Measurements from ENCODE around the gene KRCC1.
A peak's percentile ranks its signal among the peaks of the same experiment; 100 is the strongest.
"Not testable (repeated sequence)": the region's sequence is repeated elsewhere in the genome, so short reads cannot be mapped to it uniquely, and the experiment has no call there.

Gene KRCC1

GRCh38 chr2:88038263-88039105 is 17.1 kb downstream of the KRCC1 start:
- DNase-seq: no peak

GRCh38 chr2:88036606-88037005 is 19.0 kb downstream of the KRCC1 start:
- DNase-seq: no peak

- DNase-seq: no peak
These were observed 19.4 kb downstream of the KRCC1 start for GRCh38 chr2:88036182-88036581.

DNA sequence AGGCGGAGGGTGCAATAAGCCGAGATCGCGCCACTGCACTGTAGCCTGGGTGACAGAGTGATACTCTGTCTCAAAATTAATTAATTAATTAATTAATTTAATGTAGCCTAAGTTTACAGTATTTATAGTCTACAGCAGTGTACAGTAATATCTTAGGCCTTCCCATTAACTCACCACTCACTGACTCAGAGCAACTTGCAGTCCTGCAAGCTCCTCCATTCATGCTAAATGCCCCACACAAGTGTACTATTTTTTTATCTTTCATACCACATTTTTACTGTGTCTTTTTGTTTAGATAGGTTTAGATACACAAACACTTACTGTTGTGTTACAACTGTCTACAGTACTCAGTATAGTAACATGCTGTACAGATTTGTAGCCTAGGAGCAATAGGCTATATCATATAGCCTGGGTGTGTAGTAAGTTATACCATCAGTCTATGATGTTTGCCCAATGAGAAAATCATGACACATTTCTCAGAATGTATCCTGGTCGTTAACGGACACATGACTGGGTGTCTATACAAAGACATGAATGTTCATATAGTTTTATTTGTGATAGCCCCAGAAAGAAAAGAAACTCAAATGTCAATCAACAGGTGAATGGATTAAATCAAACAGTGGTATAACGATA is 23.4 kb downstream of the KRCC1 start:
- DNase-seq: no peak

DNA sequence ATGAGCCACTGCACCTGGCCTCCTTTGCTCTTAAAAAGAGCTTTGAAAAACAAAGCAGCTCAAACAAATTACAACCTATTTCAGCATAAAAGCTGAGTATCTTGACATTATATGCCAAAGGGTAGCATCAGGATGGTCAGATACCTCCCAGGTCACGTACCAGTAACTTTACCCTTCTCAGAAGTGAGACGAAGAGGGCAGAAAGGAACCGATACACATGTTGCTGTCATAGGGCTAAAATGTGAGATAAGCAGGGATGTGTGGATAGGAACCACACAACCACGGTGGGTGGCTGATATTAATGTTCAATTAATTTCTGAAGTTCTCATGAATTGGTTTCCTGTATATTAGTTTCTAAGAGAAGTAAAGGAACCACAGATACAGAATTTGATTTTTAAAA is 26.7 kb downstream of the KRCC1 start:
- DNase-seq: no peak

GRCh38 chr2:88027697-88028389 is 27.7 kb downstream of the KRCC1 start:
- no peak for DNase-seq

DNA sequence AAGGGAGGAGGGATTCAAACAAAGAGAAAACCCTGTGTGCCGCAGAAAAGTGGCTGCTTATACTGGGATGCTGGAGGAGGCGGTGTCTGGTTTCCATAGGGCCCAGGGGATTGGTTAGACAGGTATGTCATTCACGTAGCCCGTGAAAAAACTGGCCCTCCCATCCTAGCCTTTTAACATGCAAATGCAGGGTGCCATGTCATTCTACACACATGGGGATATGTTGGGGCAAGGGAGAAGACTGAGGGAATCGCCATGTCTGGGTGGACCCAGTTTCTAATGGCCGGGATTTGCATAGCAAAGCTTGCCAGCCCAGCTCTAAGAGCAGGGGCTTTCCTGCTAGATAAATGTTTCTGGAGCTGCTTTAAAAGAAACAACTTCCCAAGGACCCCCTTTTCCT is 31.1 kb downstream of the KRCC1 start:
- peak; percentile 26 for DNase-seq

DNA sequence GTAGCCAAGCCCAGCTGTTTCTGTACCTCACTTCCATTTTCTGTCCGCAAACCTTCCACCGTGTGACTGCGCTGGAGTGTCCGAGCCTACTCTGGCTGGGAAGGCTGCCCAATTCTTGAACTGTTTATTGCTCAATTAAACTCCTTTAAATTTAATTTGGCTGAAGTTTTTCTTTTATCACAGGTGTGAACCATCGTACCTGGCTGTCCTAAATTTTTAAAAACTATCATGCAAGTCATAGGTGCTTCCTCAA is 33.0 kb downstream of the KRCC1 start:
- DNase-seq: no peak

DNA sequence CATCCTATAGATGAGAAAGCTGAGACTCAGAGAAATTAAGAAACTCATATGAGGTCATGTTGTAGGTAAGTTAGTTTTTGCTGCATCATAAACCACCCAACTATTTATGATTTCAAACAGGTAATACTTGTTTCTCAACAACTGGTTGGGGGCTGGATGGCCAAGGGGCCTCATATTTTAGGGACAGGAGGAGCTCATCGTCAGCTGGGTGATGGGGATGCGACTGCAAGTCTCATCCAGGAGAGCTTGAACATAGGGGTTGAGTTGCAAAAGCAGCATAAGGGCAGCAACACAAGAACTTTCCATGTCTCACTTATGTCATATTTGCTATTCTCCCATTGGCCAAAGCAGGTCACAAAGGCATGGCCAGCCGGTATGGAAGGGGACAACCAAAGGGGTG is 35.6 kb downstream of the KRCC1 start:
- no peak for DNase-seq

DNA sequence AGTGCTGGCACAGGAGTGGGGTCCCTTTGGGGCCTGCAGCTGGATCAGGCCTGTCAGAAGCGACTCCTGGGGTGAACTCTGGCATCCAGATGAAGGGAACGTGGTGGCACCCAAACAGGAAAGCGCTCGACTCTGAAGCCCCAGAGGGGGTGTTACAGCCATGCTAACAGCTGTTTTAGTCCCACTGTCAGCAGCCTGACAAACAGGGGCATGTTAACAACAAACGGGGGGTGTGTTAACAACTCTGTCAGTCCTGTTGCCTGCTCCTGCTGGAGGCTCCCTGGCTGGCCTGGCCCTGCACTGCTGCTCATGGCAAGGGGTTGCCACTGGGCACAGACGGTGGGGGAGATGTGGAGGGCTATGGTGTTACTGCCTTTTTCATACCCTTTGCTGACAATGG is 36.7 kb downstream of the KRCC1 start:
- no peak for DNase-seq

DNA sequence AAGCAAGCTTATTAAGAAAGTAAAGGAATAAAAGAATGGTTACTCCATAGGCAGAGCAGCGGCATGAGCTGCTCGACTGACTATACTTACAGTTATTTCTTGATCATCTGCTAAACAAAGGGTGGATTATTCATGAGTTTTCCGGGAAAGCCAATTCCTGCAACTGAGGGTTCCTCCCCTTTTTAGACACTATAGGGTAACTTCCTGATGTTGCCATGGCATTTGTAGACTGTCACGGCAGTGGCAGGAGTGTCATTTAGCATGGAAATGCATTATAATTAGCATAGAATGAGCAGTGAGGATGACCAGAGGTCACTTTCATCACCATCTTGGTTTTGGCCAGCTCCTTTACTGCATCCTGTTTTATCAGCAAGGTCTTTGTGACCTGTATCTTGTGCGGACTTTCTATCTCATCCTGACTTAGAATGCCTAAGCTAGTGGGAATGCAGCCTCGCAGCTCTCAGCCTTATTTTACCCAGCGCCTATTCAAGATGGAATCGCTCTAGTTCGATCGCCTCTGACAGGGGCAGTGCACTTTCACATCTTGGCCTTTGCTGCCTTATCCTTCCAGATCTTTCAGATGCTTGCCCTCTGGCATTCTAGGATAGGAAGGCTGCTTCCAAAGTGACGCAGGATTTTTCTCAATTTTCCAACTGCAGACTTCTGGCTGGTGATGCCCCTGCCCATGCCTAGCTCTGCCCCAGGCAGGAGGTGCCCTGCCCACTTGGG is 37.3 kb downstream of the KRCC1 start:
- DNase-seq: not testable (repeated sequence)

GRCh38 chr2:88017780-88018038 is 37.9 kb downstream of the KRCC1 start:
- not testable (repeated sequence) for DNase-seq

- no peak for DNase-seq
These were observed 38.4 kb downstream of the KRCC1 start for GRCh38 chr2:88016960-88017779.

- peak; percentile 49 for DNase-seq
These were observed 39.3 kb downstream of the KRCC1 start, which contains the start of gene RNU2-63P for GRCh38 chr2:88016086-88016959. Gene RNU2-63P (minus strand): TSS chr2:88016547.

GRCh38 chr2:88011011-88011410 is 44.6 kb downstream of the KRCC1 start:
- no peak for DNase-seq

DNA sequence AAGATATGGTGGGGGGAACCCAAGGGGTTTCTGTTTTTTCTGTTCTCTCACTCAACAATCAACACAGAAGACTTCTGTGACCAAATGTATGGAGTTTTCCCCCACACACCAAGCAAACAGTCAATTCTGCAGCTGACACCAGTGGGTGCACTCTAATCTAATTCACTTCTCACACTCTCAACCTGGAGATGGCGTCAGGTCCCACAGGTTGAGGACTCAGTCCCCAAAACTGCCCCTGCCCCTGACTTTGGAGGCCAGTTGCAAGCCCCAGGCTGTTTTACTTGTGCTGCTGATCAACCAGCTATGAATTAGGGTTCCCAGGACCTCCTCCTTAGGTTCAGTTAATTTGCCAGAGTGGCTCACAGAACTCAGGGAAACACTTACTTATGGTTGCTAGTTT is 45.4 kb downstream of the KRCC1 start:
- DNase-seq: no peak

DNA sequence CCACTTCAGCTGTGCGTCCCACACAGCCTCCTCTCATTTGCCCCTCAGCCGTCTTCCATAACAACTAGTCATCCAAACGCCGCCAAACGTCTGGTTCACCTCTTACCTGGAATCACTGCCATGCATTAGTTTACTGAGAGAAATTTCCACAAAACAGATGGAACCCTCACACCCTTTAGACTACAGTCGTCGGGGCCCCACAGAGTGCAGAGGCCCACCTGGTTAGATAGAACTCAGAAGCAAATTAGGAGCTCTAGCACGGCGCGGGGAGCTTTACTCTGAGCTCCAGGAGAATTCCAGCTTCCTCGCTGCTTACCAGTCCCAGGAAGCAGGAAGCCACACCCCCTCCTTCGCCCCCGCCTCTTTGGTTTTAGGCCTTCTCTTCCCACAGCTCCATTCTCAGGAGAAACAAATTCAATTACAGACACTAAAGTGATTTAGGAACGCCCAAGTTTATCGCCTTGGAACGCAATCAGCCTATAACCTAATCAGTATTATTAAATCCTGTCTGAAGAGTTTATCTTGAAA is 48.6 kb downstream of the KRCC1 start:
- no peak for DNase-seq

DNA sequence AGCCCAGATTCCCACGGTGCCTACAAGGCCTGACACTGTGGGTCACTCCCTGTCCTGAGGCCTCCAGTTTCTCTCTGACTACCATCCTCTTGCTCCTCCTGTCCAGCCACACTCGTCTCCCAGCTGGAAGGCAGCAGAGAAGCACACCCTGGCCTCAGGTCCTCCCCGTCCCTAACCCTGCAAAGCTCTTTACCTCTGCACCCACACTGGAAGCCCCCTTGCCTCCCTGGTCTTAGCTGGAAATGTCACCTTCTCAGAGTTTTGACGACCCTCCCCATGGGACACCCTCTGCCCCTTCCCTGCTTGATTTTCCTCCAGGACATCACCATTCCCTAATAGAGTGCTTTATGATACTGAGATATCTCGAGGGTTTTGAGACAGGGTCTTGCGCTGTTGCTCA is 49.8 kb downstream of the KRCC1 start:
- DNase-seq: no peak

- DNase-seq: no peak
These were observed 52.4 kb downstream of the KRCC1 start for GRCh38 chr2:88003074-88003755.

DNA sequence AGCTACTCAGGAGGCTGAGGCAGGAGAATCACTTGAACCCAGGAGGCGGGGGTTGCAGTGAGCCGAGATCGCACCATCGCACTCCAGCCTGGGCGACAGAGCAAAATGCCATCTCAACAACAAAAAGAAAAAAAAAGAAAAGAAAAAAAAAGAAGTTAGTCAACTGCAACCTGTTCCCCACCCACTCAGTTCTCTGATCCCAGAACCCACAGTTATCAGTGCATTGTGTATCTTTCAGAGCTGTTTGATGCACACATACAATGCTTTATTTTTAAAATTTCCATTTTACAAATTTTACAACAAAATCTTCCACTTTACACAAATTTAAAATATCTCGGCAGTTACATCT is 53.2 kb downstream of the KRCC1 start:
- no peak for DNase-seq

DNA sequence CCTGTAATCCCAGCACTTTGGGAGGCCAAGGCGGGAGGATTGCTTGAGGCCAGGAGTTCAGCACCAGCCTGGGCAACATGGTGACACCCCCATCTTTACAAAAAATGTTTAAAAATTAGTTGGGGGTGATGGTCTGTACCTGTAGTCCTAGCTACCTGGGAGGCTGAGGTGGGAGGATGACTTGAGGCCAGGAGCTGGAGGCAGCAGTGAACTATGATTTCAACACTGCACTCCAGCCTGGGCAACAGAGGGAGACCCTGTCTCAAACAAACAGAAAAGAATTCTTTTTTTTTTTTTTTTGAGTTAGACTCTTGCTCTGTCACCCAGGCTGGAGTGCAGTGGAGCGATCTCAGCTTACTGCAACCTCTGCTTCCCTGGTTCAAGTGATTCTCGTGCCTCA is 55.1 kb downstream of the KRCC1 start:
- DNase-seq: not testable (repeated sequence)
